Right lobe of liver (tissue), 6 donors: ENCODE data around the gene NCS1. TPM values are rescaled to one million over a fixed set of nuclear protein-coding genes. Genes with fewer than 3 reads are reported as not detected.

ENCODE experiments used
- ATAC-seq, 4 donors: fragments of 200-7000 bp; cut with Tn5 transposase; one replicate each; pipeline ENCODE4 v1.9.1; 2020; ENCODE audit warnings: mild to moderate bottlenecking in 4 of 4, moderate library complexity in 4 of 4
- DNase-seq, 3 donors: peaks; one replicate each; pipeline ENCODE4 v3.0.0-alpha.2; 2020
- H3K27ac ChIP-seq, 3 donors: fragments of 200-600 bp; one replicate each; pipeline ENCODE4 v1.8.0; 2022
- H3K27me3 ChIP-seq, 2 donors: fragments of 200-600 bp; one replicate each; pipeline ENCODE4 v1.8.0; 2022
- H3K36me3 ChIP-seq, 4 donors: fragments of 200-600 bp; sonication (generic) in 1 of 4; one replicate each; pipeline versions ENCODE4 v1.5.1 to v1.8.0; 2017 to 2022; ENCODE audit warnings: control low read depth in 1 of 4
- H3K4me1 ChIP-seq, 4 donors: fragments of 200-600 bp; sonication (generic) in 1 of 4; one replicate each; pipeline versions ENCODE4 v1.5.1 to v1.8.0; 2017 to 2022; ENCODE audit warnings: control low read depth in 1 of 4
- H3K4me3 ChIP-seq, 3 donors: fragments of 200-600 bp; one replicate each; pipeline ENCODE4 v1.8.0; 2022
- H3K9me3 ChIP-seq, 4 donors: fragments of 200-600 bp; sonication (generic) in 1 of 4; one replicate each; pipeline versions ENCODE4 v1.5.1 to v1.8.0; 2017 to 2022; ENCODE audit warnings: control low read depth in 1 of 4
- CTCF ChIP-seq, 4 donors: fragments of 200-600 bp in 3 of 4; fragments of 450-650 bp in 1 of 4; IDR thresholded peaks; one replicate each; pipeline versions ENCODE4 v1.5.1 to v1.8.0; 2016 to 2022; ENCODE audit warnings: antibody characterized with exemption in 4 of 4, mild to moderate bottlenecking in 2 of 4
- POLR2A ChIP-seq: fragments of 450-650 bp; IDR thresholded peaks from one replicate; pipeline ENCODE4 v1.6.1; 2017; ENCODE audit warnings: antibody characterized with exemption, mild to moderate bottlenecking
- WGBS: methylation state at CpG from one replicate; pipeline ENCODE4 v1.1.6; 2018; ENCODE audit warnings: low coverage, low lambda C conversion rate; ENCODE audit not compliant: insufficient coverage; ENCODE audit errors: missing lambda C conversion rate; 5-methylcytosine and 5-hydroxymethylcytosine counted together
- intact Hi-C, 2 donors: fragments of 100-400 bp; cut with DNase I; formaldehyde crosslinking; loops; one replicate each; pipeline versions ENCODE4 v1.11.2 to v1.14.1; 2022
- total RNA-seq, 6 experiments: library from RNA; depleted of rRNA in 2 of 6; stranded (reverse); fragments of >200 nt in 2 of 6; fragmentation: NEBNext Ultra II Directional in 3 of 6; extraction: Animal tissue kit (Norgen Biotek cat#: 25700) in 3 of 6; gene quantifications; one replicate each; pipeline versions ENCODE4 v1.1.0 to v1.2.4, GENCODE V29; 2016 to 2023
- donor health status: DM: no; HTN: yes; CAD: no.
- donor health status: DM: no; HTN: no; CAD: no.
- donor health status: DM: no; HTN: no; CAD: no.
- donor health status: DM: no; HTN: yes; CAD: no.
- donor health status: DM: no; HTN: yes; CAD: no.

Gene NCS1
- total RNA-seq, 6 experiments from 2014 or later: 1.6 to 3.3 (median 2.8) TPM

DNA sequence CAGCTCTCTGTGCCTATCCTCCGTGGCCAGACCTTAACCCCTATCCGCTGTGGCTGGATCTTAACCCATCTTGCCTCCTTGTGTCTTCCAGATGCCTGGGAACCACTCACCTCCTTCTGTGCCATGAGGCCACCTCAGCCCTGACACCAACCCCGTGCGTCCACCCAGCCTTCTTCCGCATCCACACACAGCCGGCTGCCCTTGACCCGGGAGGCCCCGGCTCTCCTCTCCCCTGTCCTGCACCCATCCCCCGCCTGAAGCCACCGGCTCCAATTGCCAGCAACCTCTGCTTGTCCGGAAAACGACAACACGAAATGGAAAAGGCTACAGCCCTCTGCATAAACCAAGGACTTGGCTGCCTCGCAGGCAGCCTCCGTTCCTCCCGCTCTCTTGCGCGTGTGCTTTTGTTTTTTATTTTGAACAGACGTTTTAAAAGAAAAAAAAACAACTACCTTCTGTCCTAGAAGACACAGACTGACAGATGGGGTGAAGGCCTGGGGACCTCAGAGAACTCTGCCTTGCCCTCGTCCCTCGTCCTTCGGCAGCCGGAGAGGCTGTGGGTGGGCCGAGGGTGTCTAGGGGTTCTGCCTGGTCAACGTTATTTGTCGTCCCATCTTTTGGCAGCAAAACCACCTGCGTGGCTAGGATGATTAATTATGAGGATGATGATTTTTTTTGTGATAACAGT, 60.8 kb downstream of the NCS1 start:
- H3K27me3 ChIP-seq: no peaks in the 10 kb centered on the region
- no peak overlapping the region for H3K27ac ChIP-seq
- DNase-seq (no peak), ATAC-seq (no peak)
- no peak overlapping the region for H3K4me3 ChIP-seq
- WGBS: 64% methylated on average over 26 of the region's 27 CpGs
- TF ChIP-seq POLR2A: no peak
- no peak for TF ChIP-seq CTCF (IDR thresholded peaks at IDR 0.05)
- no peaks in the 10 kb centered on the region for H3K9me3 ChIP-seq
- intact Hi-C loops: no loop called here
- H3K4me1 ChIP-seq: no peaks in the 10 kb centered on the region
- no peaks in the 10 kb centered on the region for H3K36me3 ChIP-seq

DNA sequence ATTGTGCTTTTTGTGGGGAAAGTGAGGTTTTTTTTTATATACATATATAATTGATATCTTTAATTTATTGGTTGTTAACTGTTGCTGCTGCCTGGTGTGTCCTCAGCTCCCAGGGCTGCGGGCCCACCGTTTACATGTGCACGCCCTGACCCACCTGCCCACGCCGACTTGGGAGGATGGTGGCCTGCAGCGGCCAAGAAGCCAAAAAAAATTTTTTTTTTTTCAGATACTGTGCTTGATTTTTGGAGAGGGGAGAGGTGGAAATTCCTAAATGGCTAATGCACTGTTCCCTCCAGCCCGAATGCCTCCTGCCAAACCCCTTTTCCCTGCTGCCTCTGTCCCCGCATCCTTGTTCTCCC, 61.4 kb downstream of the NCS1 start:
- H3K4me1 ChIP-seq: no peaks in the 10 kb centered on the region
- H3K36me3 ChIP-seq: no peaks in the 10 kb centered on the region
- H3K27ac ChIP-seq: no peak overlapping the region
- H3K9me3 ChIP-seq: no peaks in the 10 kb centered on the region
- intact Hi-C loops: no loop called here
- ATAC-seq: no peak
- H3K27me3 ChIP-seq: no peaks in the 10 kb centered on the region
- no peak overlapping the region for H3K4me3 ChIP-seq
- DNase-seq: no peak
- 82% methylated on average over 7 of the region's 8 CpGs for WGBS
- TF ChIP-seq POLR2A (no peak), CTCF (IDR thresholded peaks at IDR 0.05) (no peak)

DNA sequence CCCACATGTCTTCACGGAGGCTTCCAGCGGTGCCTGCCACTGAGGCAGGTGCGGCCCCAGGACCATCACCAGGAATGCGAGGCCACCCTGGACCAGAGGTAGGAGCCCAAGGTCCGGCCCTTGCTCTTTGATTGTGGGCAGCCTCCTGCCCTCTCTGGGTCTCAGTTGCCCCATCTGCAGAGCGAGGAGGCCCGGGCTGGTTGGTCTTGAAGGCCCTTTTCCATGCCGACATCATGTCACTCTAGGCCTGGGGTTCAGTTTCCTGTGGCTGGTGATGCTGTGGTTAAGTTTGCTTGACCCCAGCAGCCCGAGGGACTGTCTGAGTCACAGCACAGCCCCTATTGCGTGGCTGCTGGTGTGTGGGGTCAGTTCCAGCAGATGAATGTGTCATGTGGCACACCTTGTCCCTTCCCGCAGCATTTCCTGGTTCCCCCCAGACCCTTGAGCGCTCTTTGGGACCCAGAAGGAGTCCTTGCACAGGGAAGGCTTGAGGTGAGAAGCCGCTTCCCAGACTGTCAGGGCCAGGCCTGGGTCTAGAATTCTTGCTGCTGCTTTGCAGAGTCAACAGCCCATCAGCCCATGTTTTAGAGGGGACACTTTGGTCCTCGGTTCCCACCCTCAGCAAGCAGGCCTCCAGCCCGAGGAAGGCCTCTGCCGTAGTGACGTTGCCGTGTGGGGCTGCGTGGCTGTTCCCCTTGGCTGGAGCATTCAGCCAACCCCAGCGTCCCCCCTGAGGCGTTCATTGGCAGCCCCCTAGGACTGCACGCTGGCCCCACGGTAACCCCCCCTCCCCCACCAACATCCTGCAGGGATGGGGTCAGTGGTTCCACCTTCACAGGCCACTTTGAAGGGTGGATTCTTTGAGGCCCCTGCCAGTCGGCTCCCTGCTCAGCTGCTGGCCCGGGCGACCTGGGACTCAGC, 62.4 kb downstream of the NCS1 start:
- intact Hi-C loops: loop anchor here in 1 of 2 donors (5.0 kb wide), 2 partner anchors 113 to 127 kb away; no protein-coding TSS in a partner anchor
- WGBS: 89% methylated on average over 5 of the region's 26 CpGs
- Histone ChIP-seq H3K27ac (no peak overlapping the region), H3K4me3 (no peak overlapping the region), H3K9me3 (no peaks in the 10 kb centered on the region), H3K4me1 (no peaks in the 10 kb centered on the region), H3K36me3 (no peaks in the 10 kb centered on the region), H3K27me3 (no peaks in the 10 kb centered on the region)
- TF ChIP-seq CTCF (IDR thresholded peaks at IDR 0.05) (no peak), POLR2A (no peak)
- DNase-seq (no peak), ATAC-seq (no peak)

GRCh38 chr9:130235558-130236435, 63.6 kb downstream of the NCS1 start:
- TF ChIP-seq POLR2A (no peak), CTCF (IDR thresholded peaks at IDR 0.05) (peak; percentile 95 to 99 (median 97))
- no peak overlapping the region for H3K4me3 ChIP-seq
- no peaks in the 10 kb centered on the region for H3K36me3 ChIP-seq
- ATAC-seq (peak; percentile 18 to 47 (median 34)), DNase-seq (peak; percentile 53 to 71 (median 63))
- H3K27me3 ChIP-seq: no peaks in the 10 kb centered on the region
- peaks cover 0 to 4% (median under 1%) of the 10 kb centered on the region in 4 donors for H3K4me1 ChIP-seq
- 41% methylated on average over 20 of the region's 45 CpGs for WGBS
- no peaks in the 10 kb centered on the region for H3K9me3 ChIP-seq
- intact Hi-C loops: loop anchor here (2.0 to 5.0 kb wide), 3 partner anchors 112 to 129 kb away; no protein-coding TSS in a partner anchor
- no peak overlapping the region for H3K27ac ChIP-seq
